Astrocyte of the hippocampus (primary cell): ENCODE results near the gene ZNF615.
"Not testable (repeated sequence)": the region's sequence is repeated elsewhere in the genome, so short reads cannot be mapped to it uniquely, and the experiment has no call there.

Experiments
- DNase-seq: peaks from one replicate; pipeline ENCODE4 v3.0.0; 2011; ENCODE audit warnings: low read depth, low spot score

ZNF615 gene

GRCh38 chr19:52007806-52008557 is at the start of gene ZNF615:
Gene ZNF615 (minus strand): TSS chr19:52008211. CDS start chr19:52003711, 4,500 bp downstream.
- peak; percentile 95 for DNase-seq

GRCh38 chr19:52056480-52056879 is 48.5 kb upstream of the ZNF615 start:
- DNase-seq = not testable (repeated sequence)

GRCh38 chr19:52051736-52052135 is 43.7 kb upstream of the ZNF615 start:
- DNase-seq = not testable (repeated sequence)

GRCh38 chr19:52048555-52049501 is 40.8 kb upstream of the ZNF615 start, which contains the start of gene ZNF432:
Gene ZNF432 (minus strand): TSS chr19:52048838. CDS start chr19:52046868, 1,970 bp downstream.
- DNase-seq = peak; percentile 98

- no peak for DNase-seq
These were observed 31.2 kb upstream of the ZNF615 start for GRCh38 chr19:52039169-52039568.

GRCh38 chr19:52034051-52034728 is 26.2 kb upstream of the ZNF615 start:
- DNase-seq = peak; percentile 5

GRCh38 chr19:52028780-52029123 is 20.7 kb upstream of the ZNF615 start:
- DNase-seq = no peak

- DNase-seq = peak; percentile 96
These were observed 20.2 kb upstream of the ZNF615 start, which contains the start of gene ZNF614 for GRCh38 chr19:52028027-52028779. Gene ZNF614 (minus strand): TSS chr19:52028379. CDS start chr19:52025745, 2,634 bp downstream.

- DNase-seq = not testable (repeated sequence)
These were observed 18.4 kb upstream of the ZNF615 start for GRCh38 chr19:52026255-52026990.

GRCh38 chr19:52024478-52024877 is 16.5 kb upstream of the ZNF615 start:
- DNase-seq = not testable (repeated sequence)

- no peak for DNase-seq
These were observed 14.2 kb upstream of the ZNF615 start for GRCh38 chr19:52022193-52022592.

GRCh38 chr19:52020506-52020905 is 12.5 kb upstream of the ZNF615 start:
- no peak for DNase-seq

- DNase-seq = no peak
These were observed 2.7 kb upstream of the ZNF615 start for GRCh38 chr19:52010674-52011073.

GRCh38 chr19:52007451-52007805 is 583 bp downstream of the ZNF615 start:
- no peak for DNase-seq

- DNase-seq = no peak
These were observed 13.9 kb downstream of the ZNF615 start for GRCh38 chr19:51994048-51994644.

- no peak for DNase-seq
These were observed 14.6 kb downstream of the ZNF615 start for GRCh38 chr19:51993422-51993821.

- DNase-seq = peak; percentile 97
These were observed 21.4 kb downstream of the ZNF615 start, which contains the start of gene ZNF350 for GRCh38 chr19:51986309-51987291. Gene ZNF350 (minus strand): TSS chr19:51986840. CDS start chr19:51974360, 12,480 bp downstream.

- DNase-seq = no peak
These were observed 24.6 kb downstream of the ZNF615 start for GRCh38 chr19:51983361-51983760.

- not testable (repeated sequence) for DNase-seq
These were observed 27.1 kb downstream of the ZNF615 start for GRCh38 chr19:51980926-51981325.
